Endothelial cell of umbilical vein (primary cell): ENCODE measurements around the gene ALG8. TPM values are rescaled to one million over a fixed set of nuclear protein-coding genes. Genes with fewer than 3 reads are reported as not detected.
"Not testable (repeated sequence)": the region's sequence is repeated elsewhere in the genome, so short reads cannot be mapped to it uniquely, and the experiment has no call there.

Experiments used
- BruUV-seq: library from RNA; stranded (reverse); fragments of 400-500 nt; replicated peaks from 2 replicates; lab custom pipeline; 2021; lab: Mats Ljungman, UMichigan
- CTCF ChIA-PET: fragments of 300-600, 350-600 bp; sonication (Branson Sonifier 250); formaldehyde crosslinking; loops from one replicate; lab custom pipeline; 2021; ENCODE audit warnings: antibody characterized with exemption, inconsistent platforms; lab: Charles Lee
- POLR2A ChIA-PET: fragments of 300-600, 350-600 bp; sonication (Branson Sonifier 250); formaldehyde crosslinking; loops from one replicate; lab custom pipeline; 2021; ENCODE audit warnings: antibody characterized with exemption, inconsistent platforms; lab: Charles Lee
- DNase-seq: peaks from one replicate; pipeline ENCODE4 v3.0.0-alpha.2; 2011; ENCODE audit warnings: low read depth, low spot score
- FAIRE-seq: peaks from 2 replicates; lab custom pipeline; 2011; peaks lifted over from hg19 to GRCh38; lab: Jason Lieb, UNC
- H2AFZ ChIP-seq: 2 replicates; pipeline ENCODE4 v1.6.0; 2012; ENCODE audit warnings: low read depth, low read length, control low read depth, inconsistent platforms
- H3K27ac ChIP-seq: 2 replicates; pipeline ENCODE4 v1.5.1; 2011; ENCODE audit warnings: low read depth, mild to moderate bottlenecking, control low read depth, low read length, moderate library complexity; ENCODE audit not compliant: insufficient read depth
- H3K27me3 ChIP-seq, 2 experiments: 2 replicates each; pipeline versions ENCODE4 v1.6.0 to v1.6.1; 2011; ENCODE audit warnings: low read length in 2 of 2, mixed read lengths in 1 of 2; ENCODE audit not compliant: control insufficient read depth in 2 of 2, insufficient read depth in 2 of 2
- H3K36me3 ChIP-seq, 2 experiments: 2 replicates in 1 of 2; 3 replicates in 1 of 2; pipeline ENCODE4 v1.5.1; 2011; ENCODE audit warnings: low read length in 2 of 2, mild to moderate bottlenecking in 1 of 2, moderate library complexity in 1 of 2; ENCODE audit not compliant: control insufficient read depth in 2 of 2, insufficient read depth in 2 of 2; ENCODE audit errors: extremely low read depth in 1 of 2
- H3K4me1 ChIP-seq: 3 replicates; pipeline ENCODE4 v1.5.1; 2011; ENCODE audit warnings: mild to moderate bottlenecking, low read length; ENCODE audit not compliant: control insufficient read depth, insufficient read depth; ENCODE audit errors: extremely low read depth
- H3K4me2 ChIP-seq: 2 replicates; pipeline ENCODE4 v1.6.1; 2011; ENCODE audit warnings: low read length, control low read depth, mixed read lengths; ENCODE audit not compliant: insufficient read depth
- H3K4me3 ChIP-seq, 3 experiments: fragments of 200-600 bp in 1 of 3; sonication (generic), shearing (Covaris generic) in 1 of 3; replicated peaks in 1 of 3; 2 replicates each; pipeline ENCODE4 v1.5.1; 2011 to 2016; ENCODE audit warnings: control low read depth in 3 of 3, low read length in 3 of 3, mild to moderate bottlenecking in 2 of 3, inconsistent platforms in 1 of 3, low read depth in 1 of 3, moderate library complexity in 1 of 3; ENCODE audit not compliant: insufficient read depth in 1 of 3
- H3K79me2 ChIP-seq: 2 replicates; pipeline ENCODE4 v1.6.0; 2012; ENCODE audit warnings: low read length, inconsistent platforms; ENCODE audit not compliant: control insufficient read depth, insufficient read depth
- H3K9ac ChIP-seq: replicated peaks from 2 replicates; pipeline ENCODE3; 2011; ENCODE audit warnings: low read length, control low read depth; ENCODE audit not compliant: insufficient read depth; ENCODE audit errors: extremely low read depth
- H3K9me1 ChIP-seq: replicated peaks from 3 replicates; pipeline ENCODE4 v1.6.0; 2011; ENCODE audit warnings: mild to moderate bottlenecking, low read length; ENCODE audit not compliant: control insufficient read depth, insufficient read depth; ENCODE audit errors: extremely low read depth
- H3K9me3 ChIP-seq: replicated peaks from 2 replicates; pipeline ENCODE4 v1.5.1; 2012; ENCODE audit warnings: low read length, inconsistent platforms; ENCODE audit not compliant: control insufficient read depth, insufficient read depth
- H4K20me1 ChIP-seq: replicated peaks from 2 replicates; pipeline ENCODE3; 2011; ENCODE audit warnings: mild to moderate bottlenecking, low read length; ENCODE audit not compliant: control insufficient read depth, insufficient read depth; ENCODE audit errors: extremely low read depth
- EZH2 ChIP-seq: IDR thresholded peaks from 2 replicates; pipeline ENCODE4 v1.6.1; 2012; ENCODE audit warnings: borderline replicate concordance, low read depth, mild to moderate bottlenecking, moderate library complexity, low read length, inconsistent platforms; ENCODE audit not compliant: severe bottlenecking
- FOS ChIP-seq: IDR thresholded peaks from 2 replicates; pipeline ENCODE4 v1.6.1; 2011; ENCODE audit warnings: mild to moderate bottlenecking, low read length, moderate library complexity, borderline replicate concordance; ENCODE audit not compliant: insufficient read depth
- GATA2 ChIP-seq: IDR thresholded peaks from 2 replicates; pipeline ENCODE4 v1.7.0; 2011; ENCODE audit warnings: low read depth, mild to moderate bottlenecking, moderate library complexity, mixed read lengths, low read length; ENCODE audit not compliant: insufficient read length, insufficient read depth
- JUN ChIP-seq: IDR thresholded peaks from 2 replicates; pipeline ENCODE4 v1.6.1; 2011; ENCODE audit warnings: borderline replicate concordance, low read depth; ENCODE audit not compliant: insufficient read length, insufficient read depth
- MYC ChIP-seq: IDR thresholded peaks from one replicate; pipeline ENCODE4 v1.6.1; 2011; ENCODE audit warnings: mild to moderate bottlenecking, low read depth, low read length
- POLR2A ChIP-seq: IDR thresholded peaks from 2 replicates; pipeline ENCODE4 v1.6.1; 2012; ENCODE audit warnings: low read depth, mild to moderate bottlenecking, control low read depth, low read length
- POLR2AphosphoS5 ChIP-seq: IDR thresholded peaks from 2 replicates; pipeline ENCODE4 v1.6.1; 2012; ENCODE audit warnings: low read depth, mild to moderate bottlenecking, control low read depth, low read length, moderate library complexity; ENCODE audit not compliant: insufficient read depth
- dilution Hi-C: fragments of 300-500 bp; cut with MboI; formaldehyde crosslinking; loops from one replicate; pipeline ENCODE4 v1.15.0; 2019; ENCODE audit warnings: low sequenced_read_pairs; ENCODE audit not compliant: extremely low pct_ligation_motif_present
- intact Hi-C: fragments of 100-400 bp; cut with micrococcal nuclease; formaldehyde crosslinking; loops from one replicate; pipeline ENCODE4 v1.10.0; 2022
- polyA plus RNA-seq, 4 experiments: library from polyadenylated mRNA; depleted of rRNA in 3 of 4; stranded (reverse) in 3 of 4; unstranded in 1 of 4; fragments of >200 nt; gene quantifications; 2 replicates each; pipeline versions ENCODE4 v1.2.1 to v1.2.3, GENCODE V29; 2011 to 2012; ENCODE audit warnings: missing spikeins in 1 of 4
- total RNA-seq: library from RNA; stranded (reverse); gene quantifications from 2 replicates; pipeline ENCODE4 v1.2.3, GENCODE V29; 2021
- TF ChIP-seq, protein P1 (sequence below): IDR thresholded peaks from 2 replicates; pipeline ENCODE4 v1.6.1; 2011; ENCODE audit not compliant: insufficient read depth, insufficient read length
- TF ChIP-seq, protein P2 (sequence below), 2 donors: IDR thresholded peaks; 1 replicate in 1 of 2; 2 replicates in 1 of 2; pipeline ENCODE4 v1.5.1; 2011; ENCODE audit warnings: low read length in 2 of 2, mild to moderate bottlenecking in 2 of 2, moderate library complexity in 2 of 2, control low read depth in 1 of 2, inconsistent platforms in 1 of 2, low read depth in 1 of 2; ENCODE audit not compliant: insufficient read depth in 1 of 2; ENCODE audit errors: extremely low read depth in 1 of 2

The ALG8 gene
- total and polyA plus RNA-seq, 2 donors (not counting 3 experiments of a cell fraction or from before 2014, with no cell fraction given) = 43.9 to 48.2 TPM

DNA sequence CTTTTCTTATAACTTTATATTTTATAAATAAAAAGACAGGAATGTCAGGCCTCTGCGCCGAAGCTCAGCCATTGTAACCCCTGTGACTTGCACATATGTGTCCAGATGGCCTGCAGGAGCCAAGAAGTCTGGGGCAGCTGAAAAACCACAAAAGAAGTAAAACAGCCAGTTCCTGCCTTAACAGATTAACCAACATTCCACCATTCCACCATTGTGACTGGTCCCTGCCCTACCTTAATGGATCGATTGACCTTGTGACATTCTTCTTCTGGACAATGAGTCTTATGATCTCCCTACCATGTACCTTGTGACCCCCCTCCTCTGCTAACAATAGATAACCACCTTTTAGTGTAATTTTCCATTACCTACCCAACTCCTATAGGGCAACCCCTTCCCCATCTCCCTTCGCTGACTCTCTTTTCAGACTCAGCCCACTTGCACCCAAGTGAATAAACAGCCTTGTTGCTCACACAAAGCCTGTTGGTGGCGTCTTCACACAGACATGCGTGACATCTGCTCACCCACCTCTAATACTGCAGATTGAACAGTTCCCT lies 52.8 kb downstream of the ALG8 start:
- BruUV-seq, DNase-seq, H4K20me1 ChIP-seq, H3K79me2 ChIP-seq, CTCF ChIA-PET, H3K4me2 ChIP-seq, H3K9me3 ChIP-seq, H3K27ac ChIP-seq, dilution Hi-C loops, H3K4me3 ChIP-seq, H3K27me3 ChIP-seq, H2AFZ ChIP-seq, H3K9ac ChIP-seq, intact Hi-C loops, H3K4me1 ChIP-seq, H3K9me1 ChIP-seq, H3K36me3 ChIP-seq, FAIRE-seq, POLR2A ChIA-PET: not testable (repeated sequence)

DNA sequence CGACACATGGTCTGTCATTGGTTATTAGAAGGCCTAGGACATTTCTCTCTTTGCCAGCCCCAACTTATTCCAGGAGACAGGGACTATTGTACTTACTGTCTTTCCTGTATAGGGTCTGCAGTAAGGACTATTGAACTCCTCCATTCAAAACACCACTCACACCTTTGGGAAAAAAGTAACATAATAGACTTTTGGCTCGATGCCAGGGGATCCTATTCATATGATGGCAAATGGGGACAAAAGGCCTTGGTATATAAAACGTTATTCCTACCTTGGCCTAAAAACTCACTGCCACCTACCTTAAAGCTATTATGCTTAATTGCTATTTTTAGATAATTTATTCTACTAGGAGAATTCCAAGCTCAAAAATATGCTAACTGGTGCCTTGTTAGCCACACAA lies 53.5 kb downstream of the ALG8 start:
- dilution Hi-C loops = no loop called here
- POLR2A ChIA-PET = no interaction called here
- no peak overlapping the region for H3K9ac ChIP-seq

DNA sequence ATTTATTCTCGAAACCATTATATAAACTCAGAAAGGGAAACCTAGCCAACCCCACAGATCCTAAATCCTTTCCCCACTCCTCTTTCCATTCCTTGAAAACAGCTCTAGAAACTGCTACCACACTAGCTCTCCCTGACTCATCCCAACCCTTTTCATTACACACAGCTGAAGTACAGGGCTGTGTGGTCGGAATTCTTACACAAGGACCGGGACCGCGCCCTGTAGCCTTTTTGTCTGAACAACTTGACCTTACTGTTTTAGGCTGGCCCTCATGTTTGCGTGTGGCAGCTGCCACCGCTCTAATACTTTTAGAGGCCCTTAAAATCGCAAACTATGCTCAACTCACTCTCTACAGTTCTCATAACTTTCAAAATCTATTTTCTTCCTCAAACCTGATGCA lies 54.9 kb downstream of the ALG8 start:
- intact Hi-C loops, H2AFZ ChIP-seq, DNase-seq, H4K20me1 ChIP-seq, H3K36me3 ChIP-seq, FAIRE-seq, H3K4me3 ChIP-seq, CTCF ChIA-PET, H3K9me1 ChIP-seq, H3K79me2 ChIP-seq, POLR2A ChIA-PET, H3K9ac ChIP-seq, H3K4me1 ChIP-seq, H3K4me2 ChIP-seq, BruUV-seq, H3K9me3 ChIP-seq, H3K27ac ChIP-seq, dilution Hi-C loops, H3K27me3 ChIP-seq: not testable (repeated sequence)

More for the DNA sequence above, 53.5 kb downstream of the ALG8 start:
- no peaks in the 10 kb centered on the region for H3K4me1 ChIP-seq
- no peak overlapping the region for H3K4me3 ChIP-seq
- no peak overlapping the region for H3K4me2 ChIP-seq
- H3K27me3 ChIP-seq = no peaks in the 10 kb centered on the region
- H3K79me2 ChIP-seq = no peaks in the 10 kb centered on the region
- TF ChIP-seq MYC (no peak), POLR2AphosphoS5 (no peak), EZH2 (no peak), GATA2 (no peak), FOS (no peak), JUN (no peak), POLR2A (no peak)
- TF ChIP-seq, protein P1, sequence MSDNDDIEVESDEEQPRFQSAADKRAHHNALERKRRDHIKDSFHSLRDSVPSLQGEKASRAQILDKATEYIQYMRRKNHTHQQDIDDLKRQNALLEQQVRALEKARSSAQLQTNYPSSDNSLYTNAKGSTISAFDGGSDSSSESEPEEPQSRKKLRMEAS = no peak
- TF ChIP-seq, protein P2, sequence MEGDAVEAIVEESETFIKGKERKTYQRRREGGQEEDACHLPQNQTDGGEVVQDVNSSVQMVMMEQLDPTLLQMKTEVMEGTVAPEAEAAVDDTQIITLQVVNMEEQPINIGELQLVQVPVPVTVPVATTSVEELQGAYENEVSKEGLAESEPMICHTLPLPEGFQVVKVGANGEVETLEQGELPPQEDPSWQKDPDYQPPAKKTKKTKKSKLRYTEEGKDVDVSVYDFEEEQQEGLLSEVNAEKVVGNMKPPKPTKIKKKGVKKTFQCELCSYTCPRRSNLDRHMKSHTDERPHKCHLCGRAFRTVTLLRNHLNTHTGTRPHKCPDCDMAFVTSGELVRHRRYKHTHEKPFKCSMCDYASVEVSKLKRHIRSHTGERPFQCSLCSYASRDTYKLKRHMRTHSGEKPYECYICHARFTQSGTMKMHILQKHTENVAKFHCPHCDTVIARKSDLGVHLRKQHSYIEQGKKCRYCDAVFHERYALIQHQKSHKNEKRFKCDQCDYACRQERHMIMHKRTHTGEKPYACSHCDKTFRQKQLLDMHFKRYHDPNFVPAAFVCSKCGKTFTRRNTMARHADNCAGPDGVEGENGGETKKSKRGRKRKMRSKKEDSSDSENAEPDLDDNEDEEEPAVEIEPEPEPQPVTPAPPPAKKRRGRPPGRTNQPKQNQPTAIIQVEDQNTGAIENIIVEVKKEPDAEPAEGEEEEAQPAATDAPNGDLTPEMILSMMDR (IDR thresholded peaks at IDR 0.05; ENCODE audit: extremely low read depth in 1 of 2, insufficient read depth in 1 of 2, low read depth in 1 of 2, low read length in 2 of 2) = no peak
- no peaks in the 10 kb centered on the region for H3K9me1 ChIP-seq
- no TSS peak for BruUV-seq
- H4K20me1 ChIP-seq = no peaks in the 10 kb centered on the region
- FAIRE-seq = no peak
- intact Hi-C loops = no loop called here
- CTCF ChIA-PET = no interaction called here
- no peaks in the 10 kb centered on the region for H3K9me3 ChIP-seq
- no peaks in the 10 kb centered on the region for H3K36me3 ChIP-seq
- H2AFZ ChIP-seq = no peak overlapping the region
- H3K27ac ChIP-seq = no peak overlapping the region
- DNase-seq = no peak
